ENCODE data around the gene DST.

GRCh38 chr6:56541030-56541600, 101.6 kb downstream of the DST start:
- no peak for TF ChIP-seq EZH2phosphoT487 (IDR thresholded peaks at IDR 0.05; ENCODE audit: borderline replicate concordance)
- no peak for TF ChIP-seq CTCF (conservative IDR thresholded peaks at IDR 0.05; ENCODE audit: low read length)

Data from Loucy (cell line).